Fibroblast of skin of abdomen (primary cell): Measurements from ENCODE around the gene ZDHHC13.

Experiments
- DNase-seq: peaks from one replicate; pipeline ENCODE4 v3.0.0-alpha.2; 2013

Gene ZDHHC13

DNA sequence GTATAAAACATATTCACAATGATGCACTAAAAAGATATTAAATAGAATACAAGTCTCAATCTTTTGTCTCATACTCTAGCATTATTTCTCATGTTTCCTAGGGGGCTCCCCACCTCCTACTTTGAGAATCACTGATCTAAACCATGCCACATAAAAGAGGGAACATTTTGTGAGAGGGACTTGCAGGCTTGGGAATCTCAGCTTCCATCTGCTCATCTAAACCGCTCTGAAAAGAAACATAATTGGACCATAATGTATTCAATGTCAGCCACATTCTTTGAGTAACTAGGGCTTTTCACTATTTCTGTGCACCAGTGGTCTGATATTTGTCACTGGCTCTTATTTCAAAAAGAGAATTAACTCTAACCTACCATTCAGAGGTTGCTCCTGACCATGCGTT, 91.2 kb downstream of the ZDHHC13 start:
- no peak for DNase-seq

DNA sequence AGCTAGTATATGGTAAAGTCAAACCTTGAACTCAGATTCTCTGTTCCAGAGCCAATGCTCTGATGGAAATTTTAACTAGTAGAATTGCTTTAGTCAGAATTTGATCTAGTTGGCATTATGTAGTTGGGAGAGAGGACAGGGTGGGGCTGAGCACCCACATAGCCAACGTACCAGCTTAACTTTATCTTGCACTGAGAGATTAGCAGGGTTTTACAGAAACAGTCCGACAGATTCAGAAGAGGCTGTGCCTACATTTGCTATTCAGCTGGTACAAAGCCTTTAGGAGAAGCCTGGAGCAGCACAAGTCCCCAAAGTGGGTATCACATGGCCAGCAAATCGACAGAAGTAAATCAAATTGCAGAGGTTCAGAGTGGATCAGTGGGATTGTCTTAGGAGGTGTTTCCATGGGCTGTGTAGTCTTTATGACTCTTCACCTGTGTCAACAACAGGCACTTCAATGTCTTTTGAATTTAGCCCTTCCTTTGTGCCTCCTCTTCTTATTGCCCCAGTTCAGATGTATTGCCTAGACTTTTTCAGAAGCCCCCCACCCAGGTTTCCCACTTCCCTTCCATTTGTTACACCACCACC, 92.1 kb downstream of the ZDHHC13 start:
- no peak for DNase-seq

DNA sequence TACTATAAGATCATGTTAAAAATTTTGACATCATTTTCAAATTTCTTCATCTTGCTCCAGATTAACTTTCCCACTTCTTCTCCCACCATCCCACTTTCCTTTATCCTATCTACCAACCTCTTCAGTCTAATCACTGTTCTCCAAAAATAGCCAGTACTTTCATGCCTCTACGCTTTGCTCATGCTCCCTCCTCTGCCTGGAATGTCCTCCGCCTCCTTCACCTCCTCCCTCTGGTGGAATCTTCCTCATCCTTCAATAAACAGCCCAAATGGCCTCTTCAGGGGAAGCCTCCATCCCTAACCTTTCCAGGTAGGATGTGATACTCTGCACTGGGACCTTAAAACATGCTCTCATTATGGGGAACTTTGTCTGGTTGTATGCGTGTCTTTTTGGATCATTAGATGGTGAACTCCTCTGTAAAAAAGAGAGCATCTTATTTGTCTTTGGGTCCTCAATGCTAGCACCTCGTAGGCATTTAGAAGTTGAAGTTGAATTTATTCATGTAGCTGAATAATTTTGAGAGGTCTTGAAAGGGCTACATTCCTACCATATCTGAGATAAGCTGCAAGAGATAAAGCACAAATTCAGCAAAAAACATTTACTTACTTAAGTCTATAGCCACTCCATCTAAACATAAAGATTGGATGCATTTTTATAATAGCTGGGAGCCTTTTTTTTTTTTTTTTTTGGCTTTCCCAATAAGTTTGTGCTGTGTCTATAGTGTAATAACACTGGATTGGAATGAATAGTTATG, 92.8 kb downstream of the ZDHHC13 start:
- DNase-seq = no peak

DNA sequence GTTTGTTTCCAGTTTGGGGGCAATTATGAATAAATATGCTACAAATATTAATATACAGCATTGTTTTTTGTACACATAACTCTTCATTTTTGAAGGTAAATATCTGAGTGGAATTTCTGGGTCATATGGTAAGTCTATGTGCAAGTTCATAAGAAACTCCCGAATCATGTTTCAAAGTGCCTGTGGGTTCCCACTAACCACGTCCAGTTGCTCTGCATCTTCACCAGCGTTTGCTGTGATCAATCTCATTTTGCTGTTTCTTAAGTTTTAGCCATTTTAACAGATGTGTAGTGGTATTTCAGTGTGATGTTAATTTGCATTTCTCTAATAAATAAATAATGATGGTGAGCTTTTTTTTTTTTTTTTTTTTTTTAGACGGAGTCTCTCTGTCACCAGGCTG, 99.1 kb downstream of the ZDHHC13 start:
- no peak for DNase-seq

DNA sequence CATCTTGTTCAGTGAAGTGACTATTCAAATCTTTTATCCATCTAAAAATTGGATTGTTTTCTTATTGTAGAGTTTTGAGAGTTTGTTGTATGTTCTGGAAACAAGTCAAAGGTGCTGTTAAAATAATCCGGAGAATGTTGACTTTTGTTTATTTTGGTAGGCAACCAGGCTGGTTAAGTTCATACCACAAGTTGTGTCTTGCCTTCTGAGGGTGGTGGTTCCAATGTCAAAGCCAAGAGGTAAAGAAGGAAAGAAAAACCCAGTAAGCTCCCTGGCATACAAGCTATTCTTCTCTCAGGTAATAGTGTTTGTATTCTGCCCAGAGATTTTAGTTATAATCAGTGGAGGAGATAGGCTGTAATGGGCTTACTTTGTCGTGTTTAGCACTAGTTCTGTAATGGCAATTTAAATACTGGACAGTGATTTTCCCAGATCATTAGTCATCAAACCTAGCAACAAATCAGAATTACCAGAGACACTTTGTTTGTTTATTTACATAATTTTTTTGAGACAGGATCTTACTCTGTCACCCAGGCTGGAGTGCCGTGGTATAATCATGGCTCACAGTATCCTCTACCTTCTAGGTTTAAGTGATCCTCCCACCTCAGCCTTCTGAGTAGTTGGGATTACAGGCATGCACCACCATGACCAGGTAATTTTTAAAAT, 99.9 kb downstream of the ZDHHC13 start:
- no peak for DNase-seq

DNA sequence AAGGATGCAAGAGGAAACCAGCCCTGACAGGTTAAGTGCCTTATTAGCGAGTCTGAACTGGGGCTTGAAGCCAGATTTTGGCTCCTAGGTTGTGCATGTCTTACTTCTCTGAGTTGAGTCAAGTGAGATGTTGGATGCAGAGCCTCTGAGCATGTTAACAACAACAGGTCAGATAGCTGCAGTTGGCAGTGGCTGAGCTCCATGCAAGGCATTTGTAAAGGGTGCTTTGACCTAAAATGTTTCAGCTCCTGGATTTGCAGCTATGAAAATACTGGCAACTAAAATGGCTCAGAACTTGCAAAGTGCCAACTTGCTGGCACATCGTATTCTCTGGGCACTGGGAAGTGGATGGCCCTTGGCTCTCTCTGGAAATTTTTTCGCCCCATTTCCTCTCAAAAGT, 101.2 kb downstream of the ZDHHC13 start:
- DNase-seq = no peak

DNA sequence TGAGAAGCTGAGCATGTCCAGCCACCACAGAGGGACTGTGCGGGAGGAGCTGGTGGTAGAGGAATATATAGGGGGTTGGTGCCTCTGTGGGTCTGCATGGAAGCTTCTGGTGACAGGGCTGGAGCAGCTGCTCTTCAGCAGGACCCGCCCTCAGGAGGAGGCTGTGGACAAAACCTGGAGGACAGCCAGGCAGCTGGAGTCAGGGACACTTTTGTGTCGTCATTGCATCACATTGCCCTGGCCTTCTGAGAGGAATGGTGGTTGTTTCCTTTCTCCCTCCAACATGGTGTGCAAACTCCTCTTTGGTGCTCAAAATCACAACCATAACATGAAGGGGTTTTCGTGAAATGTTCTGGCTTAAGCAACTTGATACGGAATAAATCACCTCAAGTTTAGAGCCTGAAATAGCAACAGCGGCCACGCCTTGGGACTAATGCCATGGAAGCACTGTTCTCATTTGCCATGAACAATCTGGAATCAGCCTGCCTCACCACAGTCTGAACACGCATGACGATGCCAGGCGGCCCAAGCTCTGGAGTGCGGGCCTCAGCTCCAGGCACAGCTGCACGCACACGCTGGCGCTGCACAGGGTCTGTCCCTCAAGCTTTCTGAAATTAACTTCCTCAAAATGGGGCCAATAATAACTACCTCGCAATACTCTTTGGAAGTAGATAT, 102.0 kb downstream of the ZDHHC13 start:
- DNase-seq = no peak

DNA sequence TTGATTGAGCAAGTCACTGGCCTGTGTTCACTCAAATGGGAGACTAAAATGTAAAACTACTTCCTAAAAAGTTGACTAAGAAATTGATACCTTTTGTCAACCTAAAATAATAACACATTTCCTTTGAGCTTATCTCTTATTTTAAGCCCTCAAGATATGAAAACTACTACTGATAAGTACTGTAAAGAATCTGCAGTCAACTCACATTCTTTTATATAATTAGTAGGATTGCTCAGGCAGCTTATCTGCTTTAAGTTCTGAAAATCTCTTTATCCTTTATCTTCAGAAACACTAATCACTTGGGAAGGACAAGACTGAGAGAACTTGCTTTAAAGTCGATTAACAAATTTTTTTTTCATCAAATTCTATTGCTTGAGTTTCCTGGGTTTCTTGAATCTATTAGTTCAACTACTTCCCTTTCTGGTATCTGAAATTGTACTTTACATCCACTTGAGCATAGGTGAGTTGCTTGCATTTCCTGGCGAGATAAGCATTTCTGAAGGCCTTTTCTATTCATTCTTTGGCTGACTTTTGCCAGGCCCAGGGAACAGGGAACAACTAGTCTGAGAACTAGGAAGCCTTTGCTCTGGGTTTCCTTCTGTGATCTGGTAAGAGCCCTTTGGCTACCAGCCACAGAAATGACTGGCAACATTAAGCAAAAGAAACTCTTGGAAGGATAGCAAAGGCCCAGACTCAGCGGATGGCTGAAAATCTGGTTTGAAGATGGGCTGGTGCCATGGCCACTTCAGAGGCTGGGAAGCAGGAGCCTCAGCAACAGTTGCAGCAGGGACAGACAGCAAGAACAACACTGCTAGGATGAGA, 104.1 kb downstream of the ZDHHC13 start:
- DNase-seq = no peak

DNA sequence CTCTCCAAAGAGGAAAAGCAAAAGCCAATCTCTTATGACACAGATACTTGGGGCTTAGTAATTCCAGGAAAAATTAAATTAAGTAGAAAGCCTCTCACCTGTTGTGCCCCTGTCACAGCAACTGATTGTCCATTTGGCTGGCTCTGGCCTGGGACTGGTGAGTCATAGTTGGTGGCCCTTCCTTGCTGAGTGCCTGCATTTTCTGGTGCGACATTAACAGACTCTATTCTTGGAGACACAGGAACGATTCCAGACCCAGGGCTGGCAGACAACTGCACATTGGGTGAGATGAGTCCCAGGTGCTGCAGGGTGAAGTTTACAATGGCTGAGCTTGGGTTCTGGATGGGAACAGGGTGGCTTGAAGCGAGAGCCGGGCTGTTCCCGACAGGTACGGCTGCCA, 108.2 kb downstream of the ZDHHC13 start:
- DNase-seq = no peak

DNA sequence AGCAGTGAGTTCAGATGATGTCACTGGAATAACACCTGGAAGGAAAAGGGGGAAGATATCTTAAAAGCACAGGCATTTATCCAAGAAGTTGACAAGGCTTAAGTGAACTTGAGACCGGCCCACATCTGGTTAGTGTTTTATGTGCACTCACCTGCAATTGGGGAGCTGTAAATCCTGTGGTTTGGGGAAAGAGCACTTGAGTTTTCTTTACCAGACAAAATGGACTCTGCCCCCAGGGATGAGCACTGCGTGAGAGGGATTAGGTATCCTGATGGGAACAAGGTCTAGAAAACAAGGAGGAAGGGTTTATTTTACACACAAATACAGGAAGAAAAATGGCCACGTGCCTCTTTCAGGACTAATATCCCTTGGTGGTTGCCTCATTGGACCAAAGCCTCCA, 108.6 kb downstream of the ZDHHC13 start:
- no peak for DNase-seq
